Lower leg skin (tissue), 4 donors: ENCODE data around the gene MAP4K1. TPM values are rescaled to one million over a fixed set of nuclear protein-coding genes. Genes with fewer than 3 reads are reported as not detected.
"Not testable (repeated sequence)": the region's sequence is repeated elsewhere in the genome, so short reads cannot be mapped to it uniquely, and the experiment has no call there.

ENCODE experiments used
- DNase-seq, 2 donors: peaks; one replicate each; pipeline ENCODE4 v3.0.0-alpha.2; 2019; ENCODE audit warnings: low spot score in 2 of 2
- H3K4me3 ChIP-seq: fragments of 200-600 bp; sonication (generic); 2 replicates; pipeline ENCODE4 v1.5.1; 2017; ENCODE audit warnings: mild to moderate bottlenecking, low read depth; ENCODE audit not compliant: poor library complexity, severe bottlenecking
- CTCF ChIP-seq, 3 donors: fragments of 450-650 bp; IDR thresholded peaks; one replicate each; pipeline ENCODE4 v1.5.1; 2016; ENCODE audit warnings: antibody characterized with exemption in 3 of 3, mild to moderate bottlenecking in 3 of 3, moderate library complexity in 2 of 3
- POLR2A ChIP-seq, 2 donors: fragments of 450-650 bp; IDR thresholded peaks; one replicate each; pipeline ENCODE4 v1.6.1; 2016 to 2017; ENCODE audit warnings: antibody characterized with exemption in 2 of 2, mild to moderate bottlenecking in 1 of 2, moderate library complexity in 1 of 2
- WGBS, 2 donors: methylation state at CpG; one replicate each; pipeline ENCODE4 v1.1.5; 2018; 5-methylcytosine and 5-hydroxymethylcytosine counted together
- intact Hi-C: fragments of 100-400 bp; cut with DNase I; formaldehyde crosslinking; loops from one replicate; pipeline ENCODE4 v1.15.0; 2023; ENCODE audit warnings: low total_unique reads
- total RNA-seq, 4 donors: library from RNA; depleted of rRNA; stranded (reverse); fragments of >200 nt; gene quantifications; one replicate each; pipeline ENCODE4 v1.1.0, GENCODE V29; 2016

The MAP4K1 gene
- total RNA-seq, 4 donors from 2014 or later, result 0.80 to 9.8 (median 5.6) TPM

GRCh38 chr19:38583219-38583984 lies 34.4 kb downstream of the MAP4K1 start:
- no peak for DNase-seq
- intact Hi-C loops, result no loop called here
- no peak overlapping the region for H3K4me3 ChIP-seq
- WGBS, 2 donors, result 88 to 93% methylated on average over 14 of the region's 14 CpGs
- no peak for TF ChIP-seq CTCF (IDR thresholded peaks at IDR 0.05)

DNA sequence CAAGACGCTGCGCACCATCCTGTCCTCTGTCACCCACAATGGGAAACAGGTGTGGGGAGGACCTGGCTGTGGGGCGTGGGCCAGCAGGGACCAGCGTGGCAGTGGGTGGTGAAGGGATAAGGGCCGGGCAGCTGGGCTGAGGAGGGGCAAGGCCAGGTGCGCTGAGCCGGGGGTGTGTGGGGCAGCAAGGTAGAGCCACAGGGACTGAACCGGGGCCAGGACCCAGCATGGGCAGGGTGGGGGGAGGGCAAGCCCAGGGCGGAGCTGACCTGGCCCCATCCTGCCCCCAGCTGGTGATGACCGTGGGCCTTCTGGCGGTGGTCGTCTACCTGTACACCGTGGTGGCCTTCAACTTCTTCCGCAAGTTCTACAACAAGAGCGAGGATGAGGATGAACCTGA lies 37.7 kb downstream of the MAP4K1 start:
- intact Hi-C loops, result no loop called here
- no peak for DNase-seq
- TF ChIP-seq POLR2A (IDR thresholded peaks at IDR 0.05) (no peak), CTCF (IDR thresholded peaks at IDR 0.05) (no peak)
- WGBS, 2 donors, result 87 to 91% methylated on average over 15 of the region's 15 CpGs
- H3K4me3 ChIP-seq, result no peak overlapping the region

DNA sequence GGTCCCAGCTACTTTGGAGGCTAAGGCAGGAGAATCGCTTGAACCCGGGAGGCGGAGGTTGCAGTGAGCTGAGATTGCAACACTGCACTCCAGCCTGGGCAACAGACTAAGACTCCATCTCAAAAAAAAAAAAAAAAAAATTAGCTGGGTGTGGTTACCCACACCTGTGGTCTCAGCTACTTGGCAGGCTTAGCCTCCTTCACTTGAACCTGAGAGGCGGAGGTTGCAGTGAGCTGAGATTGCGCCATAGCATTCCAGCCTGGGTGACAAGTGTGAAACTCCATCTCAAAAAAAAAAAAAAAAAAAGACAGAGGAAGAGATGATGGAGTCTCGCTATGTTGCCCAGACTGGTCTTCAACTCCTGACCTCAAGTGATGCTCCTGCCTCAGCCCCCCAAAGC lies 38.4 kb downstream of the MAP4K1 start:
- intact Hi-C loops, DNase-seq, H3K4me3 ChIP-seq: not testable (repeated sequence)
- WGBS, 2 donors, result 37 to 70% methylated on average over 6 of the region's 6 CpGs

- H3K4me3 ChIP-seq, result no peak overlapping the region
- intact Hi-C loops, result no loop called here
- TF ChIP-seq POLR2A (IDR thresholded peaks at IDR 0.05) (no peak), CTCF (IDR thresholded peaks at IDR 0.05) (no peak)
- 87 to 92% methylated on average over 11 of the region's 11 CpGs for WGBS, 2 donors
- DNase-seq, result no peak
These were observed 39.9 kb downstream of the MAP4K1 start for GRCh38 chr19:38577826-38578225.

DNA sequence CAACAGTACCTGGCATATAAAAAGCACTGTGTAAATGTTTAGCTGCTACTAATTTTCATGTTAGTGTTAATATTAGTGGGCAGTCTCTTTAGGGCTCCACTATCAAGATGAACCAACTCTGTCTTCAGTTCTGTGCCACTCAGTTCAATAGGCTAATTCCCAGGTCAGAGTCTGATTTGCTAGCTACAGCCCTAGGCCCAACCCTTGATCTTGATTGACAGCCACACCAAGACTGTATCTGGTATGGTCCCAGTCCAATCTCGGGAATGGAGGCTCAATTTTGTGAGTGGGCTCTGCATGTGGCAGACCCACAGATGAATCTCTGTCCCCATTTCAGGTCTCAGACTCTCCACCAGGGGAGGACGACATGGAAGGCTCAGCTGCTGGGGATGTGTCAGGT lies 46.1 kb downstream of the MAP4K1 start:
- intact Hi-C loops, result no loop called here
- 92 to 94% methylated on average over 2 of the region's 2 CpGs for WGBS, 2 donors
- no peak overlapping the region for H3K4me3 ChIP-seq
- DNase-seq, result no peak
- TF ChIP-seq POLR2A (IDR thresholded peaks at IDR 0.05) (no peak), CTCF (IDR thresholded peaks at IDR 0.05) (no peak)

GRCh38 chr19:38569368-38569983 lies 48.3 kb downstream of the MAP4K1 start:
- 78 to 85% methylated on average over 6 of the region's 6 CpGs for WGBS, 2 donors
- DNase-seq, result no peak
- no peak overlapping the region for H3K4me3 ChIP-seq
- intact Hi-C loops, result no loop called here
- TF ChIP-seq POLR2A (IDR thresholded peaks at IDR 0.05), result no peak
- no peak for TF ChIP-seq CTCF (IDR thresholded peaks at IDR 0.05)
